ENCODE measurements around the gene SH3BP5L.
A peak's percentile ranks its signal among the peaks of the same experiment; 100 is the strongest.

GRCh38 chr1:248873409-248873992 lies 47.8 kb upstream of the SH3BP5L start:
- 0 out of 2 replicates have a peak, but pooled peaks have one; percentile 50 for TF ChIP-seq POLR2A (IDR thresholded peaks at IDR 0.05; ENCODE audit: low read depth, low read length)
- TF ChIP-seq CTCF (conservative IDR thresholded peaks at IDR 0.05; ENCODE audit: low read depth, low read length), result 0 out of 2 replicates have a peak, but pooled peaks have one; percentile 15
- TF ChIP-seq USF2 (IDR thresholded peaks at IDR 0.05; ENCODE audit: low read depth, low read length), result peak; percentile 14; the same call in 1 of the 2 replicates
- TF ChIP-seq RFX5 (IDR thresholded peaks at IDR 0.05; ENCODE audit: low read depth, low read length), result no peak
- no peak for TF ChIP-seq MAFK (IDR thresholded peaks at IDR 0.05; ENCODE audit: low read depth, low read length)
- no peak for TF ChIP-seq RCOR1 (IDR thresholded peaks at IDR 0.05; ENCODE audit: insufficient replicate concordance, low read length)
- no peak for TF ChIP-seq MXI1 (IDR thresholded peaks at IDR 0.05; ENCODE audit: borderline replicate concordance, low read depth, low read length)
- TF ChIP-seq RAD21 (IDR thresholded peaks at IDR 0.05; ENCODE audit: low read length), result 0 out of 2 replicates have a peak, but pooled peaks have one; percentile 7
- TF ChIP-seq BHLHE40 (IDR thresholded peaks at IDR 0.05; ENCODE audit: low read depth, low read length), result peak; percentile 50
- 0 out of 2 replicates have a peak, but pooled peaks have one; percentile 1 for TF ChIP-seq CEBPB (IDR thresholded peaks at IDR 0.05; ENCODE audit: low read depth, low read length)
- no peak; the same call in 1 of the 2 replicates for TF ChIP-seq SMC3 (IDR thresholded peaks at IDR 0.05; ENCODE audit: low read depth, low read length)
- no peak for TF ChIP-seq CHD1 (IDR thresholded peaks at IDR 0.05; ENCODE audit: low read depth, low read length)
- TF ChIP-seq MAZ (IDR thresholded peaks at IDR 0.05; ENCODE audit: borderline replicate concordance, low read depth, low read length), result peak; percentile 23; the same call in 1 of the 2 replicates
- TF ChIP-seq, protein P1, sequence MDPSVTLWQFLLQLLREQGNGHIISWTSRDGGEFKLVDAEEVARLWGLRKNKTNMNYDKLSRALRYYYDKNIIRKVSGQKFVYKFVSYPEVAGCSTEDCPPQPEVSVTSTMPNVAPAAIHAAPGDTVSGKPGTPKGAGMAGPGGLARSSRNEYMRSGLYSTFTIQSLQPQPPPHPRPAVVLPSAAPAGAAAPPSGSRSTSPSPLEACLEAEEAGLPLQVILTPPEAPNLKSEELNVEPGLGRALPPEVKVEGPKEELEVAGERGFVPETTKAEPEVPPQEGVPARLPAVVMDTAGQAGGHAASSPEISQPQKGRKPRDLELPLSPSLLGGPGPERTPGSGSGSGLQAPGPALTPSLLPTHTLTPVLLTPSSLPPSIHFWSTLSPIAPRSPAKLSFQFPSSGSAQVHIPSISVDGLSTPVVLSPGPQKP (IDR thresholded peaks at IDR 0.05; ENCODE audit: borderline replicate concordance, low read depth, low read length), result no peak

Measured in IMR-90 (cell line).